ENCODE data around the gene GADD45B. TPM values are rescaled to one million over a fixed set of nuclear protein-coding genes. Genes with fewer than 3 reads are reported as not detected.

Gene GADD45B
- polyA plus RNA-seq, 1 donor from 2014 or later, result not detected

DNA sequence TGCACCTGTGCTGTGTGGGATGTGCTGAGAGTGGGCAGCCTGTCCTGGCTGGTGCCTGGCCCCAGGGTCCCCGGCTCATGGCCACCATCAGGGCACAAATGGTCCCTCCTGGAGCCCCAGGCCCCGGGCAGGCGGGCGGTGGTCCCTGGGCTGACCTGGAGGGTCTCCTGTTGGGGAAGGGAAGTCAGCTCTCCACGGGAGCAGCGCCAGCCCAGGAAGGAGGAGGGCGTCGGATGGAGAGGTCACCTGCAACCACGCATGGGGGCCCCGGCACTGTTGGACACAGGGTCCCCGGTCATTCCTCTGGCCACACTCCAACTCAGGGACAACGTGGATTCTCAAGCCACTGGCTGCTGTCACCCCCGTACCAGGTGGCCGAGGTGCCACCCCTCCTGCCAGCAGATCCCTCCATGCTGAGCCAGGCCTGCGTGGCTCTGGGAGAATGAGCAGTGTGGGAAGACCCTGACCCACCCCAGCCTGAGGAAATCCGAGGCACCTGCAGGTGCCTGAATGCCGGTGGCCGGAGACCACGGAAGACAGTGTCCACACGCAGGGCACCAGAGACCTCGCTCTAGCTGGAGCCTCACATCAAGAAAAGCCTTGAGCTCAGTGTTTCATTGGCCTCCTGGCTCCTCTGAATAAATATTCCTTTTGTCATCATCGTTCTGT lies 32.7 kb upstream of the GADD45B start:
- H3K9me2 ChIP-seq (ENCODE audit: insufficient read depth, low read length), result no peaks in the 10 kb centered on the region
- H3K36me3 ChIP-seq (ENCODE audit: insufficient read depth, low read length), result peaks cover 4% of the 10 kb centered on the region
- H3K4me2 ChIP-seq (ENCODE audit: low read length), result no peak overlapping the region
- H3K27me3 ChIP-seq (ENCODE audit: insufficient read depth, low read depth, low read length), result no peaks in the 10 kb centered on the region
- H4K20me1 ChIP-seq (ENCODE audit: insufficient read depth), result no peaks in the 10 kb centered on the region
- no peaks in the 10 kb centered on the region for H3K9me3 ChIP-seq (ENCODE audit: low read length)
- H3K79me2 ChIP-seq (replicated peaks; ENCODE audit: insufficient read depth, low read length), result no peaks in the 10 kb centered on the region
- H3K9ac ChIP-seq (ENCODE audit: low read length), result no peak overlapping the region
- H3K27ac ChIP-seq (ENCODE audit: low read length), result no peak overlapping the region
- H3F3A ChIP-seq (ENCODE audit: insufficient read depth, low read length, poor library complexity, severe bottlenecking), result no peaks in the 10 kb centered on the region
- TF ChIP-seq, protein P1, sequence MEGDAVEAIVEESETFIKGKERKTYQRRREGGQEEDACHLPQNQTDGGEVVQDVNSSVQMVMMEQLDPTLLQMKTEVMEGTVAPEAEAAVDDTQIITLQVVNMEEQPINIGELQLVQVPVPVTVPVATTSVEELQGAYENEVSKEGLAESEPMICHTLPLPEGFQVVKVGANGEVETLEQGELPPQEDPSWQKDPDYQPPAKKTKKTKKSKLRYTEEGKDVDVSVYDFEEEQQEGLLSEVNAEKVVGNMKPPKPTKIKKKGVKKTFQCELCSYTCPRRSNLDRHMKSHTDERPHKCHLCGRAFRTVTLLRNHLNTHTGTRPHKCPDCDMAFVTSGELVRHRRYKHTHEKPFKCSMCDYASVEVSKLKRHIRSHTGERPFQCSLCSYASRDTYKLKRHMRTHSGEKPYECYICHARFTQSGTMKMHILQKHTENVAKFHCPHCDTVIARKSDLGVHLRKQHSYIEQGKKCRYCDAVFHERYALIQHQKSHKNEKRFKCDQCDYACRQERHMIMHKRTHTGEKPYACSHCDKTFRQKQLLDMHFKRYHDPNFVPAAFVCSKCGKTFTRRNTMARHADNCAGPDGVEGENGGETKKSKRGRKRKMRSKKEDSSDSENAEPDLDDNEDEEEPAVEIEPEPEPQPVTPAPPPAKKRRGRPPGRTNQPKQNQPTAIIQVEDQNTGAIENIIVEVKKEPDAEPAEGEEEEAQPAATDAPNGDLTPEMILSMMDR (IDR thresholded peaks at IDR 0.05; ENCODE audit: poor library complexity, severe bottlenecking), result no peak
- no peak for TF ChIP-seq RAD21 (conservative IDR thresholded peaks at IDR 0.05)
- TF ChIP-seq, protein P2, sequence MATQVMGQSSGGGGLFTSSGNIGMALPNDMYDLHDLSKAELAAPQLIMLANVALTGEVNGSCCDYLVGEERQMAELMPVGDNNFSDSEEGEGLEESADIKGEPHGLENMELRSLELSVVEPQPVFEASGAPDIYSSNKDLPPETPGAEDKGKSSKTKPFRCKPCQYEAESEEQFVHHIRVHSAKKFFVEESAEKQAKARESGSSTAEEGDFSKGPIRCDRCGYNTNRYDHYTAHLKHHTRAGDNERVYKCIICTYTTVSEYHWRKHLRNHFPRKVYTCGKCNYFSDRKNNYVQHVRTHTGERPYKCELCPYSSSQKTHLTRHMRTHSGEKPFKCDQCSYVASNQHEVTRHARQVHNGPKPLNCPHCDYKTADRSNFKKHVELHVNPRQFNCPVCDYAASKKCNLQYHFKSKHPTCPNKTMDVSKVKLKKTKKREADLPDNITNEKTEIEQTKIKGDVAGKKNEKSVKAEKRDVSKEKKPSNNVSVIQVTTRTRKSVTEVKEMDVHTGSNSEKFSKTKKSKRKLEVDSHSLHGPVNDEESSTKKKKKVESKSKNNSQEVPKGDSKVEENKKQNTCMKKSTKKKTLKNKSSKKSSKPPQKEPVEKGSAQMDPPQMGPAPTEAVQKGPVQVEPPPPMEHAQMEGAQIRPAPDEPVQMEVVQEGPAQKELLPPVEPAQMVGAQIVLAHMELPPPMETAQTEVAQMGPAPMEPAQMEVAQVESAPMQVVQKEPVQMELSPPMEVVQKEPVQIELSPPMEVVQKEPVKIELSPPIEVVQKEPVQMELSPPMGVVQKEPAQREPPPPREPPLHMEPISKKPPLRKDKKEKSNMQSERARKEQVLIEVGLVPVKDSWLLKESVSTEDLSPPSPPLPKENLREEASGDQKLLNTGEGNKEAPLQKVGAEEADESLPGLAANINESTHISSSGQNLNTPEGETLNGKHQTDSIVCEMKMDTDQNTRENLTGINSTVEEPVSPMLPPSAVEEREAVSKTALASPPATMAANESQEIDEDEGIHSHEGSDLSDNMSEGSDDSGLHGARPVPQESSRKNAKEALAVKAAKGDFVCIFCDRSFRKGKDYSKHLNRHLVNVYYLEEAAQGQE (IDR thresholded peaks at IDR 0.05; ENCODE audit: borderline replicate concordance), result no peak
- TF ChIP-seq MXI1 (conservative IDR thresholded peaks at IDR 0.05; ENCODE audit: poor library complexity, severe bottlenecking), result no peak
- TF ChIP-seq TAF1 (IDR thresholded peaks at IDR 0.05; ENCODE audit: low read depth), result no peak
- TF ChIP-seq SMC3 (conservative IDR thresholded peaks at IDR 0.05; ENCODE audit: poor library complexity), result no peak
- TF ChIP-seq POLR2AphosphoS5 (IDR thresholded peaks at IDR 0.05), result no peak
- TF ChIP-seq EP300 (conservative IDR thresholded peaks at IDR 0.05; ENCODE audit: poor library complexity, severe bottlenecking), result no peak
- TF ChIP-seq EZH2 (IDR thresholded peaks at IDR 0.05; ENCODE audit: borderline replicate concordance, insufficient read depth, low read length, poor library complexity, severe bottlenecking), result no peak
- H2AFZ ChIP-seq (ENCODE audit: low read depth, low read length), result no peak overlapping the region
- no peak overlapping the region for H3K4me3 ChIP-seq (ENCODE audit: low read length)

DNA sequence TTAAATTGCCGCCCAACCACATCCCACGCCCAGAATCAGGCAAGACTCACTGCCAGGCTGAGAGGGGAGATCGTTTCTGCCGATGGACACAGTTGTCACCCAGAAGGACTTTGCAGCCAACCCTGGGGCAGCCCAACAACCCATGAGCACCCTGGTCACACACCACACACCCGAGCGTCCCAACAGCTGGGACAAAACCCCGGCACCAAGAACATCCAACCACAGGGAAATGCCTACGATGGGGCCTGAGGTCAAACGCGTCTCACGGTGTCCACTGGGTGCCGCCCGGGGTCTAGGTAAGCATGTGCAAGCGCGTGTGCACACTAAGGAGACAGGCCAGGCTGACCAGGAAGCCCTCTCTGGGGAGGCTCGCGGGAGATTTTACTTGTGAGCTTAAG lies 32.1 kb upstream of the GADD45B start:
- H3K36me3 ChIP-seq (ENCODE audit: insufficient read depth, low read length), result no peaks in the 10 kb centered on the region
- no peaks in the 10 kb centered on the region for H3F3A ChIP-seq (ENCODE audit: insufficient read depth, low read length, poor library complexity, severe bottlenecking)
- H3K79me2 ChIP-seq (replicated peaks; ENCODE audit: insufficient read depth, low read length), result no peaks in the 10 kb centered on the region
- H3K9ac ChIP-seq (ENCODE audit: low read length), result no peak overlapping the region
- H3K4me3 ChIP-seq (ENCODE audit: low read length), result no peak overlapping the region
- no peaks in the 10 kb centered on the region for H4K20me1 ChIP-seq (ENCODE audit: insufficient read depth)
- H2AFZ ChIP-seq (ENCODE audit: low read depth, low read length), result no peak overlapping the region
- H3K4me2 ChIP-seq (ENCODE audit: low read length), result no peak overlapping the region
- TF ChIP-seq SMC3 (conservative IDR thresholded peaks at IDR 0.05; ENCODE audit: poor library complexity) (no peak), POLR2AphosphoS5 (IDR thresholded peaks at IDR 0.05) (no peak), EP300 (conservative IDR thresholded peaks at IDR 0.05; ENCODE audit: poor library complexity, severe bottlenecking) (no peak), EZH2 (IDR thresholded peaks at IDR 0.05; ENCODE audit: borderline replicate concordance, insufficient read depth, low read length, poor library complexity, severe bottlenecking) (no peak), RAD21 (conservative IDR thresholded peaks at IDR 0.05) (no peak), TAF1 (IDR thresholded peaks at IDR 0.05; ENCODE audit: low read depth) (no peak), MXI1 (conservative IDR thresholded peaks at IDR 0.05; ENCODE audit: poor library complexity, severe bottlenecking) (no peak)
- TF ChIP-seq, protein P1 (IDR thresholded peaks at IDR 0.05; ENCODE audit: poor library complexity, severe bottlenecking), result no peak
- no peaks in the 10 kb centered on the region for H3K9me2 ChIP-seq (ENCODE audit: insufficient read depth, low read length)
- no peak overlapping the region for H3K27ac ChIP-seq (ENCODE audit: low read length)
- H3K27me3 ChIP-seq (ENCODE audit: insufficient read depth, low read depth, low read length), result no peaks in the 10 kb centered on the region
- H3K9me3 ChIP-seq (ENCODE audit: low read length), result no peaks in the 10 kb centered on the region

All from neural cell (in vitro differentiated cells).